Panc1 (cell line): Measurements from ENCODE around the gene FBLN2.

Experiments used
- CTCF ChIP-seq: fragments of 450-650 bp; IDR thresholded peaks from 2 replicates; pipeline ENCODE4 v1.5.1; 2017; ENCODE audit warnings: mild to moderate bottlenecking
- POLR2AphosphoS5 ChIP-seq: IDR thresholded peaks from 2 replicates; pipeline ENCODE4 v1.6.1; 2012; ENCODE audit warnings: mild to moderate bottlenecking, low read depth, low read length, moderate library complexity
- SIN3A ChIP-seq: IDR thresholded peaks from 2 replicates; pipeline ENCODE4 v1.6.1; 2012; ENCODE audit warnings: low read depth, mild to moderate bottlenecking, low read length, moderate library complexity, borderline replicate concordance; ENCODE audit not compliant: insufficient read depth

GRCh38 chr3:13631256-13631655 is 82.3 kb downstream of the FBLN2 start:
- TF ChIP-seq CTCF (no peak), POLR2AphosphoS5 (no peak), SIN3A (no peak)
